Measurements from ENCODE around the gene YY1.
"Not testable (repeated sequence)": the region's sequence is repeated elsewhere in the genome, so short reads cannot be mapped to it uniquely, and the experiment has no call there.

Gene YY1

GRCh38 chr14:100297320-100298300 is 58.7 kb downstream of the YY1 start:
- DNase-seq = no peak

- no peak for DNase-seq
Observed at GRCh38 chr14:100298551-100299237, 59.8 kb downstream of the YY1 start.

GRCh38 chr14:100299238-100299560 is 60.3 kb downstream of the YY1 start:
- no peak for DNase-seq

GRCh38 chr14:100302616-100303015 is 63.7 kb downstream of the YY1 start:
- DNase-seq = no peak

- DNase-seq = no peak
Observed at GRCh38 chr14:100303179-100303578, 64.2 kb downstream of the YY1 start.

- DNase-seq = no peak
Observed at GRCh38 chr14:100303925-100304324, 65.0 kb downstream of the YY1 start.

GRCh38 chr14:100304825-100305323 is 65.9 kb downstream of the YY1 start:
- DNase-seq = no peak

- DNase-seq = no peak
Observed at GRCh38 chr14:100305324-100306100, 66.6 kb downstream of the YY1 start.

- no peak for DNase-seq
Observed at GRCh38 chr14:100306101-100306997, 67.4 kb downstream of the YY1 start, which contains the start of gene SLC25A29. SLC25A29 (minus strand) TSS chr14:100306444; CDS start chr14:100306232, 212 bp downstream.

GRCh38 chr14:100306998-100307765 is 68.2 kb downstream of the YY1 start:
- DNase-seq = no peak

GRCh38 chr14:100307766-100308426 is 69.0 kb downstream of the YY1 start:
- DNase-seq = no peak

- not testable (repeated sequence) for DNase-seq
Observed at GRCh38 chr14:100308427-100308792, 69.5 kb downstream of the YY1 start.

- no peak for DNase-seq
Observed at GRCh38 chr14:100309028-100309737, 70.2 kb downstream of the YY1 start.

- DNase-seq = not testable (repeated sequence)
Observed at GRCh38 chr14:100312110-100312876, 73.3 kb downstream of the YY1 start.

- no peak for DNase-seq
Observed at GRCh38 chr14:100312877-100313400, 74.0 kb downstream of the YY1 start.

- DNase-seq = no peak
Observed at GRCh38 chr14:100313464-100314230, 74.7 kb downstream of the YY1 start.

GRCh38 chr14:100314724-100315123 is 75.8 kb downstream of the YY1 start:
- DNase-seq = no peak

GRCh38 chr14:100317389-100317788 is 78.4 kb downstream of the YY1 start:
- no peak for DNase-seq
